Measurements from ENCODE around the gene PRDM4. TPM values are rescaled to one million over a fixed set of nuclear protein-coding genes. Genes with fewer than 3 reads are reported as not detected.

PRDM4 gene
- polyA plus RNA-seq (ENCODE audit: insufficient read length in 3 of 3) = 10 to 100 TPM; 36.4 to 42.4 (median 40.5) TPM
- long read RNA-seq, donor 1, full-length matches to known transcripts = 1 of 1 reads
- long read RNA-seq, donor 1, partial matches to known transcripts = 0 of 1 reads
- long read RNA-seq, donor 1, other reads (novel, unspliced or antisense) = 0 of 1 reads
- long read RNA-seq, donor 2, full-length matches to known transcripts = 3 of 3 reads
- long read RNA-seq, donor 2, partial matches to known transcripts = 0 of 3 reads
- long read RNA-seq, donor 2, other reads (novel, unspliced or antisense) = 0 of 3 reads
- long read RNA-seq, donor 3, full-length matches to known transcripts = 5 of 5 reads
- long read RNA-seq, donor 3, partial matches to known transcripts = 0 of 5 reads
- long read RNA-seq, donor 3, other reads (novel, unspliced or antisense) = 0 of 5 reads
- long read RNA-seq, donor 4, full-length matches to known transcripts = 4 of 4 reads
- long read RNA-seq, donor 4, partial matches to known transcripts = 0 of 4 reads
- long read RNA-seq, donor 4, other reads (novel, unspliced or antisense) = 0 of 4 reads
- long read RNA-seq, donor 5, full-length matches to known transcripts = 1 of 1 reads
- long read RNA-seq, donor 5, partial matches to known transcripts = 0 of 1 reads
- long read RNA-seq, donor 5, other reads (novel, unspliced or antisense) = 0 of 1 reads
- long read RNA-seq, donor 6, full-length matches to known transcripts = 5 of 5 reads
- long read RNA-seq, donor 6, partial matches to known transcripts = 0 of 5 reads
- long read RNA-seq, donor 6, other reads (novel, unspliced or antisense) = 0 of 5 reads
- long read RNA-seq, donor 7, full-length matches to known transcripts = 3 of 3 reads
- long read RNA-seq, donor 7, partial matches to known transcripts = 0 of 3 reads
- long read RNA-seq, donor 7, other reads (novel, unspliced or antisense) = 0 of 3 reads
- long read RNA-seq, donor 8 = 0 reads
- long read RNA-seq, donor 9, full-length matches to known transcripts = 7 of 7 reads
- long read RNA-seq, donor 9, partial matches to known transcripts = 0 of 7 reads
- long read RNA-seq, donor 9, other reads (novel, unspliced or antisense) = 0 of 7 reads
- long read RNA-seq, donor 10 = 0 reads
- long read RNA-seq, donor 11, full-length matches to known transcripts = 1 of 1 reads
- long read RNA-seq, donor 11, partial matches to known transcripts = 0 of 1 reads
- long read RNA-seq, donor 11, other reads (novel, unspliced or antisense) = 0 of 1 reads
- long read RNA-seq, donor 12, full-length matches to known transcripts = 6 of 6 reads
- long read RNA-seq, donor 12, partial matches to known transcripts = 0 of 6 reads
- long read RNA-seq, donor 12, other reads (novel, unspliced or antisense) = 0 of 6 reads
- long read RNA-seq, donor 13, full-length matches to known transcripts = 1 of 1 reads
- long read RNA-seq, donor 13, partial matches to known transcripts = 0 of 1 reads
- long read RNA-seq, donor 13, other reads (novel, unspliced or antisense) = 0 of 1 reads
- long read RNA-seq, donor 14 = 0 reads
- long read RNA-seq, donor 15, full-length matches to known transcripts = 5 of 5 reads
- long read RNA-seq, donor 15, partial matches to known transcripts = 0 of 5 reads
- long read RNA-seq, donor 15, other reads (novel, unspliced or antisense) = 0 of 5 reads
- long read RNA-seq, donor 16, full-length matches to known transcripts = 2 of 8 reads
- long read RNA-seq, donor 16, partial matches to known transcripts = 6 of 8 reads
- long read RNA-seq, donor 16, other reads (novel, unspliced or antisense) = 0 of 8 reads

DNA sequence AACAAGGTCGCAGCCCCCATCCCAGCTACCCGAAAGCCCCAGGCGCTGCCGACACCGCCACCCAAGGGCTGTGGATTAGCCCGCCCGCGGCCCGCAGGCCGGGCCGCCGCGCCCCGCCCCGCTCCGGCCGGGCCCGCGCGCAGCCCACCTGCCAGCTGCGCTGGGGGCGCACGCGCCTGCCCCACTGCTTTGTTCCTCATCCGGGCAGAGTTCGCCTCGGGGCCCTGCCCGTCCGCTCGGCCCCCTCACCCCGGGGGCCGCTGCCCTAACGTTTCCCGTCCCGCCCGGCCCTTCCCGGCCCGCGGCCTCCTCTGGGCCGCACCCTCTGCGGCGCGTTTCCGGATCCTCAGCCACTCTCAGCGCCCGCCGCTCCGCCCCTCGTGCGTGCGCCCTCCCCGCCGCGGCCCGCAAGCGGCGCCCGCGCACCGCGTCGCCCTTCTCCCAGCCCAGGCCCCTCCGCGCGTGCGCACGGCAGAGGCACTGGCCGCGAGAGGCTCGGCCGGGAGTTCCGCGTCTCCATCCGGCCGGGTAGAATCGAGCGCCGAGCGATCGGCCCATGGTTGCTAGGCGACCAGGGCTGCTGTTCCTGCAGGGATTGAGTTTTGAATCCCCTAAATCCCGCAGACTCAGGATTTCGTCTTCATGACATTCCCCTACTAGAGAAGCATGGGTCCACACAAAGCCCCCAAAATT, at the start of gene PRDM4:
Gene PRDM4, minus strand, starts transcription at position 329 of the 693 bp plus-strand sequence. CDS start 622 bp downstream, outside the sequence.
- peak; percentile 95 for DNase-seq

GRCh38 chr12:107807471-107808150, 46.7 kb upstream of the PRDM4 start:
- no peak for DNase-seq

- DNase-seq = no peak
Observed at GRCh38 chr12:107805488-107806180, 44.7 kb upstream of the PRDM4 start.

DNA sequence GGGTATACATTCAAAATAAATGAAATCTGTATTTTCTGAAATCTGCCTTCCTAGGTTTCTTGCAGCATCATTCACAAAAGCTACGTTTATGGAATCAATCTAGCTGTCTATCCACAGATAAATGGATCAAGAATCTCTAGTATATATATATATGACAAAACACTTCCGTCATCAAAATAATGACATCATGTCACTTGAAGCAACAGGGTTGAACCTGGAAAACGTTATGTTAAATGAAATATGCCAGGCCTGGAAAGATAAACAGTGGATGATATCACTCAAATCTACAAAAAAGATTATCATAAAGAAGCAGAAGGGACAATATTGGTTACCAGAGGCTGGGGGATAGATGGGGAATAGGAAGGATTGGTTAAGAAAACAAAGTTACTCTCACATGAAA, 42.2 kb upstream of the PRDM4 start:
- no peak for DNase-seq

DNA sequence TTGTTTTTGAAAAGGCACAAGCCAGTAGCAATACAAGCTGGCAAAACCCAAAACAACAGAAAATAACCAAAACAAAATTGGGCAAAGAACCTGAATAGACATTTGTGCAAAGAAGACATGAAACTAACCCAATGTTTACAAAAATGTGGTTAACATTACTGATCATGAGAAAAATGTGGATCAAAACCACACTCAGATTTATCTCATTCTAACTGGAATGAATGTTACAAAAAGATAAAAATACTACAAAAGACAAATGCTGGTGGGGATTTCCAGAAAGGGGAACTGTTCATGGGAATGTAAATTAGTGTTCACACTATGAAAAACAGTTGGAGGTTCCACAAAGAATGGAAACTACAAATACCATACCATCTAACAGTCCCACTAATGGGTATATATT, 40.2 kb upstream of the PRDM4 start:
- no peak for DNase-seq

GRCh38 chr12:107798580-107798979, 37.6 kb upstream of the PRDM4 start:
- no peak for DNase-seq

- no peak for DNase-seq
Observed at GRCh38 chr12:107794451-107794850, 33.5 kb upstream of the PRDM4 start.

DNA sequence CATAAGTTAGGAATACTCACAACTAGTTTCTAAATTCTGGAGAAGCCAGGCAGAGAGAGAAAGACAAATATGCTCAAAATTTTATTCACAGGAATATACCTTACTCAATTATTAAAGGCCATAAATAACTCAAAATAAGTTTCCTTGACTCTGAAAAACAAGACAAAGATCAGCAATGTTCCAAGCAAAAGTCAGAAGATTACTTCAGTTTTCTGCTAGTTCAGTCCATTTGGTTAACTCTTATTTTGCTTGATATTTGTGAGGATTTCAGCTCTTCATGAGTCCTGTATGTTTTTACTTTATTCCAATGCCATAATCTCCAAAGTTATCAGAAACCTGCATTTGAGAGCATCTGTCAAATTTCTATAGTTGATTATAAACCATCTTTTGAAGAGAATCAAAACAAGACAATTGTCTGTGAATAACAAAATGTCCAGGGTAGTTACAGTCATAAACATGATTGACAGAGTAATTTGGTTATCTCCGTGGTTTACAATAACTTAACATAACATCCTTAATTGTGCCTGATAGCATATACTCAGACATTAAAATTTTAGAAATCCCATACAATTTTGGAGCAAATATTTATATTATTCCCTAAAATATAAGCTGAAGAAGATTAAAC, 30.6 kb upstream of the PRDM4 start:
- no peak for DNase-seq

DNA sequence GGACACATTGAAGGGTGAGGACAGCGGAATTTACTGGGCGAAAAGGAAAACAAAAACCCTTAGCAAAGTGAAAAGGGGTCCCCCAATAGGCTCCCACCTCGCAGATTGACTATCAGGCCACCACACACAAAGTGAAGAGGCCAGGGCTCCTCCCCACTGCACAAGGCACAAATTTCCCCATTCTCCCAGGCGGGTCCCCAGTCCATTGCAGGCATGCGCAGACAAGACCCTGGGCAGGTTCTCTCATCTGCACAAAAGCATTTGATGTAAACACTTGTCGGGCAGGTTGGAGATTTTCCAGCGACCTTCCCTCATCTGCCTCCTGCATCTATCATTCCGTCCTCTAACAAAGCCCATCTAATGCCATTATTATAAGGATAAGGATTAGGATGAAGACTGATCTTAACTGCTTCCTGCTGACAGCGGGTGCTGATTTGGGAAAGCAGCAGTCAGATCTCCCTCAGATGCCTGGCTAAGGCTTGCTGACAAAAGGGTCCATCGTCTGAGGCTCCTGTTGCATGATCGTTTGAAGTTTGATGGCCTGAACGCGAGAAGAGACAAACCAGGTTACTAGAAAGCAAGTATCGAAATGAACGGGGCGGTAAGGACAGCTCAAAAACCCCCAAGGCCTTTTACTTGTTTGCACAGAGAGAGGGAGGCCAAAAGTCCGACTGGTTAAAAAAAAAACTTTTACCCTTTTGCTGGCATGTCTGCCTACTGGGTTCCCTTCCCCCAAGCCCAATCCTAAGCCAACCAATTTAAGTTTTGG, 27.9 kb upstream of the PRDM4 start:
- DNase-seq = no peak

DNA sequence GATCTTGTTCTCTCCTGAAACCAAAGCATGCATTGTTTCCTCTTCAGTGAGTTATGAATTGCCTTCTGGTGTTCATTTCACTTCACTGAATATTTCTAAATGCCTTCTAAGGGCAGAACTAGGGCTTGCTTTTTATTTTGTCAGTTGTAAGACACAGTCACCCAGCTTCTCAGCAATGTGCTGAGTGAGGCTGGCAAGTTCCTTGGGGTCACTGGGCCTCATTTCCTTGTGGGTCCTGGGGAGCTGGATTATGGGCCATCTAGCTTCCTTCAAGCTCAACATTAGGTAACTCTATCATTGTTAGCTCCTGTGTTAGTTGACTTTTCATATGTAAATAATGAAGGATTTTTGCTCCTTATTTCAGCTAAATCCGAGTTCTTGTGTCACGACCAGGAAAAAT, 27.3 kb upstream of the PRDM4 start:
- no peak for DNase-seq

GRCh38 chr12:107783406-107784376, 22.8 kb upstream of the PRDM4 start:
- DNase-seq = no peak

DNA sequence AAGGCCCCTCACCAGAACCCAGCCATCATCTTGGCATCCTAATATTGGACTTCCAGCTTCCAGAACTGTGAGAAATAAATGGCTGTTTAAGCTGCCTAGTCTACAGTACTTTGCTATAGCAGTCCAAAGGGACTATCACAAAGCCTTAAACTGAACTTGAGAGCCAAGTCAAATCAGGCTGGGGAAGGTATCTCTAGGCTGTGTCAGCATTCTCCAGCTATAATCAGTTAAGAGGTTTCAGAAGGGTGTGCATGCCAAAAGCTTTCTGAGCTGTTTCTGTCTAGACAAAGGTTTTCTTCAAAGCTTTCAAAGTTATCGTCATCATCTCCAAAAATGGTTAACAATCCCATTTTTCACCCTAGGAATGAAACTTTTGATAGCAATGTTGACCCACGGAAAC, 21.1 kb upstream of the PRDM4 start:
- no peak for DNase-seq

DNA sequence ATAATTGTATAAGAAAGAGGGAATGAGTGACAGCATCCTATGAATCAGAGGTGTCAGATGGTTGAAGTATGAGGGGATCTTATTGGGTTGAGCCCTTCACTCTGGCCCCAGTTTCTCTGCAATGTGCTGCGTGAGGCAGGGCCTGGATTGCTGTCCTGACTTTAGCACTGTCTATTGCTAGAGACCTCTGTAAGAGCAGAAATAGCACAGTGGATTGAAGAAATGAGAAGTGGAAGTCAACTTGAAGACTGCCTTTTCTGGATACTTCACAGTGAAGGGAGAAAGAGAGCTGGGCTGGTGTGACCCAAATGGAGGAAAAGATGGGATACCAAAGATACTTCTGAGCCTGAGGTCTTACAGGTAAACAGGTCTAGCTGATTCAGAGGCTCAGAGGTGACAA, 19.4 kb upstream of the PRDM4 start:
- DNase-seq = no peak

DNA sequence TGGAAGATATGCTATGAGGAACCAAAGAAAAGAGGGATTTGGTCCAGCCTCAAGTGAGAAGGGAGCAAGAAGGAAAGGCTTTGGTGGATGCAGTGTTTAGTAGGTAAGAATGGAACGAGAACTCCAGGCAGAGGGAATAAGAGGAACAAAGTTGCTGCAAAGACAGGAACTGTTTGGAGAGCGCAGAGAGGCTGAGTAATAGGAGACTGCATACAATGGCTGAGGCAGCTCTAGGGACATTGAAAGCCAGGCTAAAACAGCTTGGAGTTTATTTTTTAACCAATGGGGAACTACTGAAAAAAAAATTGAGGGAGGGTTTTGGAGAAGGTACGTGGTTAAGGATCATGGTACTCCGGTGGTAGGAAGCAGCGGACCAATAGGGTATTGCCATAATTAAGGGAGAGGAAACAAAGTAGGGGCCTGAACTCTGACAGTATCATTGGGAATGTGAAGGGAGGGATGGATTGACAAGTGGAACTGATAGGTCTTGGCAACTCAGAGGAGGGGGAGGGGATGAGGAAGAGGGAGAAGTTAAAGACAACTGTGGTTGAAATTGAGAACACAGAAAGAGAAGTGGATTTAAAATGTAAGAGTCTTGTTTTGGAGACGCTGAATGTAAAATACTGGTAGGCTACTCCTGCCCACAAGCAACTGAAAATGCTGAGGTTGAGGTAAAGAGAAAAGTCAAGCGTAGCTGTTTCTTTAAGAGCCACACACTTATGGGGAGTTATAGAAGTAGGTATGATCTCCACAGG, 18.3 kb upstream of the PRDM4 start:
- no peak for DNase-seq

GRCh38 chr12:107778383-107779025, 17.6 kb upstream of the PRDM4 start:
- DNase-seq = no peak
